ENCODE data around the gene GLE1. TPM values are rescaled to one million over a fixed set of nuclear protein-coding genes. Genes with fewer than 3 reads are reported as not detected.

The GLE1 gene
- polyA plus RNA-seq, 1 experiment, result 22.0 TPM

GRCh38 chr9:128457207-128457606, 47.3 kb upstream of the GLE1 start:
- POLR2A ChIA-PET, result no interaction called here

GRCh38 chr9:128459011-128459410, 45.5 kb upstream of the GLE1 start:
- peaks cover 6% of the 10 kb centered on the region for H3K36me3 ChIP-seq (ENCODE audit: control insufficient read depth, insufficient read depth, low read length)
- H3K4me3 ChIP-seq (ENCODE audit: low read depth, low read length), result no peak overlapping the region
- no peak for TF ChIP-seq CTCF (IDR thresholded peaks at IDR 0.05; ENCODE audit: insufficient read depth, low read depth, low read length)
- no peak for DNase-seq (ENCODE audit: low read depth)
- no peaks in the 10 kb centered on the region for H3K27me3 ChIP-seq (ENCODE audit: control insufficient read depth, insufficient read depth, low read length)
- ChIA-PET CTCF (interaction anchor here (0.6 kb wide), 1 partner anchor 96 kb away, joined by 3 read pairs; no protein-coding TSS in a partner anchor), POLR2A (no interaction called here)

More at GRCh38 chr9:128457207-128457606, 47.3 kb upstream of the GLE1 start:
- Histone ChIP-seq H3K4me3 (ENCODE audit: low read depth, low read length) (peak overlapping the region; percentile 90), H3K36me3 (ENCODE audit: control insufficient read depth, insufficient read depth, low read length) (peaks cover 6% of the 10 kb centered on the region), H3K27me3 (ENCODE audit: control insufficient read depth, insufficient read depth, low read length) (no peaks in the 10 kb centered on the region)
- no peak for DNase-seq (ENCODE audit: low read depth)
- TF ChIP-seq CTCF (IDR thresholded peaks at IDR 0.05; ENCODE audit: insufficient read depth, low read depth, low read length), result no peak
- CTCF ChIA-PET, result no interaction called here

- CTCF ChIA-PET, result no interaction called here
- no peak for DNase-seq (ENCODE audit: low read depth)
- peaks cover 10% of the 10 kb centered on the region for H3K36me3 ChIP-seq (ENCODE audit: control insufficient read depth, insufficient read depth, low read length)
- POLR2A ChIA-PET, result no interaction called here
- H3K27me3 ChIP-seq (ENCODE audit: control insufficient read depth, insufficient read depth, low read length), result no peaks in the 10 kb centered on the region
- no peak for TF ChIP-seq CTCF (IDR thresholded peaks at IDR 0.05; ENCODE audit: insufficient read depth, low read depth, low read length)
- H3K4me3 ChIP-seq (ENCODE audit: low read depth, low read length), result no peak overlapping the region
These were observed 35.4 kb upstream of the GLE1 start for GRCh38 chr9:128469070-128469469.

- H3K27me3 ChIP-seq (ENCODE audit: control insufficient read depth, insufficient read depth, low read length), result no peaks in the 10 kb centered on the region
- ChIA-PET CTCF (interaction anchor here (1.2 kb wide), 1 partner anchor 66 kb away, joined by 3 read pairs; no protein-coding TSS in a partner anchor), POLR2A (no interaction called here)
- DNase-seq (ENCODE audit: low read depth), result no peak
- peaks cover 10% of the 10 kb centered on the region for H3K36me3 ChIP-seq (ENCODE audit: control insufficient read depth, insufficient read depth, low read length)
- no peak overlapping the region for H3K4me3 ChIP-seq (ENCODE audit: low read depth, low read length)
- no peak for TF ChIP-seq CTCF (IDR thresholded peaks at IDR 0.05; ENCODE audit: insufficient read depth, low read depth, low read length)
These were observed 34.0 kb upstream of the GLE1 start for GRCh38 chr9:128470560-128470959.

- no peak for DNase-seq (ENCODE audit: low read depth)
- H3K27me3 ChIP-seq (ENCODE audit: control insufficient read depth, insufficient read depth, low read length), result no peaks in the 10 kb centered on the region
- TF ChIP-seq CTCF (IDR thresholded peaks at IDR 0.05; ENCODE audit: insufficient read depth, low read depth, low read length), result no peak
- H3K4me3 ChIP-seq (ENCODE audit: low read depth, low read length), result no peak overlapping the region
- ChIA-PET POLR2A (no interaction called here), CTCF (interaction anchor here (1.6 kb wide), 1 partner anchor 27 kb away, joined by 3 read pairs; no protein-coding TSS in a partner anchor)
- H3K36me3 ChIP-seq (ENCODE audit: control insufficient read depth, insufficient read depth, low read length), result peaks cover 7% of the 10 kb centered on the region
These were observed 31.4 kb upstream of the GLE1 start for GRCh38 chr9:128473104-128473503.
